Choroid plexus epithelial cell (primary cell): ENCODE results near the gene DNAJC18.
"Not testable (repeated sequence)": the region's sequence is repeated elsewhere in the genome, so short reads cannot be mapped to it uniquely, and the experiment has no call there.

Experiments used
- DNase-seq: peaks from one replicate; pipeline ENCODE4 v3.0.0-alpha.2; 2010; ENCODE audit warnings: low read depth
- H3K4me3 ChIP-seq: 2 replicates; pipeline ENCODE4 v1.5.1; 2011; ENCODE audit warnings: low read depth, mild to moderate bottlenecking, control low read depth, low read length, moderate library complexity
- TF ChIP-seq, protein P1 (sequence below): conservative IDR thresholded peaks from 2 replicates; pipeline ENCODE4 v1.5.1; 2011; ENCODE audit warnings: low read depth, mild to moderate bottlenecking, control low read depth, inconsistent platforms, low read length, moderate library complexity

DNAJC18 gene

DNA sequence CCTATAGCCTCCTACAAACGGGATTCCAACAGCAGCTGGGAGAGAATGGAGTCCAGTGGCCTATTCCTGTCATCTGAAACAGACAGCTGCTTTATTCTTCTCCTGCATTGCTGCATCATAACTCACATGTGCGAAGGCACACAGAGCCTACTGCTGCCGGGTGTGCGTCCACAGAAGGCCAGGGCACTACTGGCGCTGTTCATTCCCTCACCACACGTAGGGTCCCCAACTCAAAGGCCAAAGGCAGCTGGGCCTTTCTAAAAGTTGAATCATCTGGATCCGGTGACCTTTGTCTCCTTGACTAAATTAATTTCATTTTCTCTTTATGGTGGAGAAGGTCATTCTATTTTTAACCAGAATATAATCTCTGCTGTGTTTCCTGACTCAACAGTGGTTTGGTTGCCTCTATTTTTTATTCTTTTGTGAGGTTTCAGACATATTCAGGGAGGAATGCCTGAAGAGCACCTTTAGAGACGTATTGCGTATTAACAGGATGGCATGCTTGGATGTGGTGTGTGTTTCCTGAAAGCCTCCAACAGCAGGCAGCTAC lies 24.7 kb downstream of the DNAJC18 start:
- DNase-seq = no peak
- TF ChIP-seq, protein P1, sequence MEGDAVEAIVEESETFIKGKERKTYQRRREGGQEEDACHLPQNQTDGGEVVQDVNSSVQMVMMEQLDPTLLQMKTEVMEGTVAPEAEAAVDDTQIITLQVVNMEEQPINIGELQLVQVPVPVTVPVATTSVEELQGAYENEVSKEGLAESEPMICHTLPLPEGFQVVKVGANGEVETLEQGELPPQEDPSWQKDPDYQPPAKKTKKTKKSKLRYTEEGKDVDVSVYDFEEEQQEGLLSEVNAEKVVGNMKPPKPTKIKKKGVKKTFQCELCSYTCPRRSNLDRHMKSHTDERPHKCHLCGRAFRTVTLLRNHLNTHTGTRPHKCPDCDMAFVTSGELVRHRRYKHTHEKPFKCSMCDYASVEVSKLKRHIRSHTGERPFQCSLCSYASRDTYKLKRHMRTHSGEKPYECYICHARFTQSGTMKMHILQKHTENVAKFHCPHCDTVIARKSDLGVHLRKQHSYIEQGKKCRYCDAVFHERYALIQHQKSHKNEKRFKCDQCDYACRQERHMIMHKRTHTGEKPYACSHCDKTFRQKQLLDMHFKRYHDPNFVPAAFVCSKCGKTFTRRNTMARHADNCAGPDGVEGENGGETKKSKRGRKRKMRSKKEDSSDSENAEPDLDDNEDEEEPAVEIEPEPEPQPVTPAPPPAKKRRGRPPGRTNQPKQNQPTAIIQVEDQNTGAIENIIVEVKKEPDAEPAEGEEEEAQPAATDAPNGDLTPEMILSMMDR = no peak
- no peak overlapping the region for H3K4me3 ChIP-seq

DNA sequence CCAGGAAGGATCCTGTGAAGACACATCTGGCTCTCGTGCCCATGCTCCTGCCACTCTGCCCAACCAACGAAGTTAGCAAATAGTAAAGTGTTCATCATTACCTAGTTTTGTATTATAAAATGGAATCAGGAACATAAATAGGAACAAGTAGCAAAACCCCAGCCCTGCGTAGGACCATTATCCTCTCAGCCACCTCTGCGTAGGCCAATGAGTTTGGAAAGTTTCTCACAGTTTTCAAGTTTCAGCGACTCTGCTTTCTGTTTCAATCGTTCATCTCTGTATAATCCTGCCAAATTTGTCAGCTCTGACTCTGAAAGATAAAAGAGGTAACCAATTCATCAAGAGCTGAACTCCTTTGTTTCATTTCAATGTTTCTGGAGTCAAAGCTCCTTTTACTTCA lies 25.4 kb downstream of the DNAJC18 start:
- no peak for DNase-seq
- TF ChIP-seq, protein P1 = no peak

DNA sequence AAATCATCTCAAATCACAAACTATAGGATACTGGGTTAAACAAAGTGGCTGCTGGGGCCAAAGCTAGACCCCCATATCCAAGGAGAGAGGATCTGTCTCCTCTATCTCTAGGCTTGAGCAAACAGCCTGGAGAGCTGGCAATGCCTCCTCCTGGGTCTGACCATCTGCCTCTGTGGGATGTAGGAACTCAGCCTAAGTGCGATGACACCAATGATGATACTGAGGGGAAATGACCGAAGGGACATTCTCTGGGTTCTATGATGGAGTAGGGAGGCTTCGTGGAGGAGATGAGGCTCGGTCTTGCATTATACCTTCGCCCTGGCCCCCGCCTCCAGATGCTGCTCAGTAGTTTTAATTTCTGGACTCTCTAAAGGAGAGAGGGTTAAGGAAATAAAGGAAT lies 26.2 kb downstream of the DNAJC18 start:
- TF ChIP-seq, protein P1 = no peak
- H3K4me3 ChIP-seq = no peak overlapping the region
- no peak for DNase-seq

More for the DNA sequence above, 25.4 kb downstream of the DNAJC18 start:
- no peak overlapping the region for H3K4me3 ChIP-seq

DNA sequence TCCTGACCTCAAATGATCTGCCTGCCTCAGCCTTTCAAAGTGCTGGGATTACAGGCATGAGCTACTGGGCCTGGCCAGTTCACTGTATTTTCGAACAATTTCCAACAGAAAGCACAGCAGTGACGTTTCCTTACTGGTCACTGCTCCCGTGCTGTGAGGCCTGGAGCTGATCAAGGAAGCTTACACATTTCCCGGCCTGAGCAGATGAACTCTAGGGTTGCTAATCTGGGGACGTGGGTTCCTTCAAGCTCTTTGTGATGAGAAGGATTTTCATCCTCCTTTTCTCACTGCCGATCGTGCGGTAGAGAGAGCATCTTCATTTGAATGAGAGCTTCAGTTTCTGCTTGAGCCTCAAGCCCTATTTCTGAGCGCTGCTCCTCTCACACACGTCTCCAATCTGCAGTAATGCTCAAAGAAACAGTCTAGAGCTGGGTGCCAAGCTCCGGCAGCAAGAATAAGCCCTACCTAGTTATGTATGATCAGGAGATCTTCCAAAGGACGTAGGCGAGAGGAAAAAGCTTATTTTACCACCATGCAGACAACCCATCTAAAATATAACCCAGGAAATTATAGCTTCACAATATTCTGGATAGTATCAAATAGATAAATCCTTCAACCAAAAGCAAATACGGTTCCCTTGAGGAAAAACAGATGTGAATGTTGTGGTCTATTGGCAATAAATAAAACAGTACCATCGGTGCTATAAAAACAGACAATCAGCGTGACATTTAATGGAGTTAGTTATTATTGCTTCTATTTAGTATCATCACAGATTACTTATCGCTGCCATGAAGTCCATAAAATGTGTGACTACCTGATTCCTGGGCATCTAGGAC lies 28.1 kb downstream of the DNAJC18 start:
- H3K4me3 ChIP-seq = no peak overlapping the region
- peak; percentile 49 for DNase-seq
- TF ChIP-seq, protein P1 = no peak

DNA sequence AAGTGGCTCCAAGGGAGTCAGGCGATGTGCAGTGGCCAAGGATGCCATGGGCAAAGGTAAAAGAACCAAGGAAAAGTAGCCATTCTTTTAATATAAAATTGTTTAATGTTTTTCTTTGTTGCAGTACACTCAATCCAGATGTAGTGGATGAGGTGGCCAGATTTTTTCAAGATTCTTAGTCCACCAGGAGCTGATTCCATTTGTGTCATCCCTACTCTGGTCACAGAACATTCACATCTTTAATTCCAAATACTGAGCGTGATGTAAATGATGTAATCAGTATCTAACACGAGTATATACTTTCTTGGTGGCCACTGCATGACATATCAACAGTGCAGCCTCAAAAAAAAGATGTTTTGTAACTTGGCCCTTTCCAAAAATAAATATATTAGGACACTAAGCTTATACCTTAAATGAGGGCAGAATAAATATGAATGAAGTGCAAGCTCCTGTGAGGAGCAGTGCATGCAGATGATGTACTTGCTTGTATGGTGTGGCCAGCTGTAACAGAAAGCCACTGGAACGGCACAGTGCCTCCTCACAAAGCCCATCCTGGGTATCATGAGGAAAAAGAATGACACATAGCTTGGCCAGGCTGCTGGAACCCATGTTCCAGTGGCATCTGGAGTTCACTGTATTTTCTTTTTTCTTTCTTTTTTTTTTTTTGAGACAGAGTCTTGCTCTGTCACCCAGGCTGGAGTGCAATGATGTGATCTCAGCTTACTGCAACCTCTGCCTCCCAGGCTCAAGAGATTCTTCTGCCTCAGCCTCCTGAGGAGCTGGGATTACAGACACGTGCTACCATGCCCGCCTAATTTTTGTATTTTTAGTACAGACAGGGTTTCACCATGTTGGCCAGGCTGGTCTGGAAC lies 29.0 kb downstream of the DNAJC18 start:
- DNase-seq = no peak
- no peak overlapping the region for H3K4me3 ChIP-seq
- TF ChIP-seq, protein P1 = no peak

DNA sequence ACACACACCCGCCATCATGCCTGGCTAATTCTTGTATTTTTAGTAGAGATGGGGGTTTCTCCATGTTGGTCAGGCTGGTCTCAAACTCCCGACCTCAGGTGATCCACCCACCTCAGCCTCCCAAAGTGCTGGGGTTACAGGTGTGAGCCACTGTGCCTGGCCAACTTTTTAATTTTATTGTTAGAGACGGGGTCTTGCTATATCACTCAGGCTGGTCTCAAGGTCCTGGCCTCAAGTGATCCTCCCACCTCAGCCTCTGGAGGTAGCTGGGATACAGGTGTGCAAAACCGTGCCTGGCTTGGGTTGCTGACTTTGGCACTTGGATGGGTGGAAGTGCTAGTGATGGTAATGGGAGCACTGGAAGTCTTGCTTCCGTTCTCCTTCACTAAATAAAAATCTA lies 30.2 kb downstream of the DNAJC18 start:
- DNase-seq, H3K4me3 ChIP-seq: not testable (repeated sequence)

DNA sequence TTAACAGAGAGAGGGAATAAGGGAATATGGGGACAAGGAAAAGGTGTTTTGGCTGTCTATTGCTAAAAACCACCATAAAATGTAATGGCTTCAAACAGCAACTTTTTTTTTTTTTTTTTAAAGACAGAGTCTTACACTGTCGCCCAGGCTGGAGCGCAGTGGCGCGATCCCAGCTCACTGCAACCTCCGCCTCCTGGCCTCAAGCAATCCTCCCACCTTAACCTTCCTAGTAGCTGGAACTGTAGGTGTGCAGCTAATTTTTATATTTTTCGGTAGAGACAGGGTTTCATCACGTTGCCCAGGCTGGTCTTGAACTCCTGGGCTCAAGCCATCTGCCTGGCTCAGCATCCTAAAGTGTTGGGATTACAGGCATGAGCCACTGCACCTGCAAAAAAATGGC lies 31.1 kb downstream of the DNAJC18 start:
- TF ChIP-seq, protein P1 = no peak
- no peak overlapping the region for H3K4me3 ChIP-seq
- DNase-seq = no peak
